Transverse colon (tissue), 4 donors: ENCODE data around the gene IFNG.

Experiments
- CTCF ChIP-seq, 5 experiments: fragments of 200-600 bp in 3 of 5; fragments of 450-650 bp in 2 of 5; sonication (generic) in 3 of 5; IDR thresholded peaks; 1 replicate in 2 of 5; 2 replicates in 3 of 5; pipeline ENCODE4 v1.5.1; 2016 to 2017; ENCODE audit warnings: antibody characterized with exemption in 5 of 5, inconsistent platforms in 3 of 5, mild to moderate bottlenecking in 2 of 5, moderate library complexity in 1 of 5
- POLR2A ChIP-seq: fragments of 450-650 bp; IDR thresholded peaks from one replicate; pipeline ENCODE4 v1.6.1; 2016; ENCODE audit warnings: antibody characterized with exemption, mild to moderate bottlenecking, moderate library complexity
- POLR2AphosphoS5 ChIP-seq, 3 donors: sonication (generic); formaldehyde crosslinking; IDR thresholded peaks; one replicate each; pipeline ENCODE4 v1.6.1; 2016; ENCODE audit warnings: antibody characterized with exemption in 3 of 3

- TF ChIP-seq CTCF (IDR thresholded peaks at IDR 0.05): no peak
- TF ChIP-seq POLR2AphosphoS5 (IDR thresholded peaks at IDR 0.05): no peak
- TF ChIP-seq POLR2A: no peak
These were observed 39.6 kb upstream of the IFNG start for GRCh38 chr12:68199127-68199526.
